H1 (cell line): Measurements from ENCODE around the gene IQCK.

Experiments used
- RAD21 ChIP-seq, 2 experiments: IDR thresholded peaks in 1 of 2; conservative IDR thresholded peaks in 1 of 2; 2 replicates each; pipeline ENCODE4 v1.6.1; 2011; ENCODE audit warnings: low read depth in 2 of 2, low read length in 2 of 2, improper control_type of control experiment in 1 of 2, inconsistent platforms in 1 of 2, mild to moderate bottlenecking in 1 of 2, moderate library complexity in 1 of 2
- RFX5 ChIP-seq: IDR thresholded peaks from 2 replicates; pipeline ENCODE4 v1.6.1; 2011; ENCODE audit warnings: low read depth, low read length, improper control_type of control experiment, borderline replicate concordance
- TF ChIP-seq, protein P1 (sequence below), 3 experiments: IDR thresholded peaks; 1 replicate in 2 of 3; 2 replicates in 1 of 3; pipeline versions ENCODE4 v1.5.1 to v1.6.1; 2011; ENCODE audit warnings: low read length in 3 of 3, mild to moderate bottlenecking in 3 of 3, inconsistent platforms in 2 of 3, low read depth in 1 of 3, moderate library complexity in 1 of 3; ENCODE audit not compliant: insufficient read depth in 1 of 3; ENCODE audit errors: control extremely low read depth in 1 of 3

DNA sequence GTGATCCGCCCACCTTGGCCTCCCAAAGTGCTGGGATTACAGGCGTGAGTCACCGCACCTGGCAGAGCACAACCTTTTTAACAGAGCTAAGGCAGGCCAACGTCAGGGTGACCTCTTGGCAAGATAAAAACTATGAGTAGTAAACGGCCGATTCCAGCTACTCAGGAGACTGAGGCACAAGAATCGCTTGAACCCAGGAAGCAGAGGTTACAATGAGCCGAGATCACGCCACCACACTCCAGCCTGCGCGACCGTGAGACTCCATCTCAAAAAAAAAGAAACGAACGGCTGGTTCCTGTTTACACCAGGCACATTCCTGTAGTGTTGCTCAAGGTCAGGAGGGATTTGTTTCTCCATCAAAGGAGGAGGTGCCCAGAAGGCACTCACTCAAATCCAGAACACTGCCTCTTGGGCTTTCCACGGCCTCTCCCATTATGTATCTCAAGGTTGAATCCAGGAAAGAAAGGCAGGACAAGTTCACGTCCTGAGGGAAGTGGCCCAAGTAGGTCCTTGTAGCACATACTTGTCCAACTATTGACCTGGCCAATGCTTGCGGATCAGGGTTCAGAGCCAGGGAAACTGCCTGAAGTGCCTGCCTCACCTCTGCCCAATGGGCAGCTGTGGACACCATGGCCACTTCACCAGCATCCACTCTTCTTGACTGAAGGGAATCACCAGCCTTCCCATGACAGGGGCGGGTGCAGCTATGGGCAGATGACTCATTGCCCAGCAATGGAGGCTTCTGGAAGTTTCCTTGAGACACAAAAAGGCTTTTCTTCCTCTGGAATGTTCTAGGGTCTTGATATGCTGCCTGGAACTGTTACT is 13.5 kb upstream of the IQCK start:
- no peak for TF ChIP-seq RFX5
- TF ChIP-seq, protein P1, sequence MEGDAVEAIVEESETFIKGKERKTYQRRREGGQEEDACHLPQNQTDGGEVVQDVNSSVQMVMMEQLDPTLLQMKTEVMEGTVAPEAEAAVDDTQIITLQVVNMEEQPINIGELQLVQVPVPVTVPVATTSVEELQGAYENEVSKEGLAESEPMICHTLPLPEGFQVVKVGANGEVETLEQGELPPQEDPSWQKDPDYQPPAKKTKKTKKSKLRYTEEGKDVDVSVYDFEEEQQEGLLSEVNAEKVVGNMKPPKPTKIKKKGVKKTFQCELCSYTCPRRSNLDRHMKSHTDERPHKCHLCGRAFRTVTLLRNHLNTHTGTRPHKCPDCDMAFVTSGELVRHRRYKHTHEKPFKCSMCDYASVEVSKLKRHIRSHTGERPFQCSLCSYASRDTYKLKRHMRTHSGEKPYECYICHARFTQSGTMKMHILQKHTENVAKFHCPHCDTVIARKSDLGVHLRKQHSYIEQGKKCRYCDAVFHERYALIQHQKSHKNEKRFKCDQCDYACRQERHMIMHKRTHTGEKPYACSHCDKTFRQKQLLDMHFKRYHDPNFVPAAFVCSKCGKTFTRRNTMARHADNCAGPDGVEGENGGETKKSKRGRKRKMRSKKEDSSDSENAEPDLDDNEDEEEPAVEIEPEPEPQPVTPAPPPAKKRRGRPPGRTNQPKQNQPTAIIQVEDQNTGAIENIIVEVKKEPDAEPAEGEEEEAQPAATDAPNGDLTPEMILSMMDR (IDR thresholded peaks at IDR 0.05; ENCODE audit: control extremely low read depth in 1 of 3, insufficient read depth in 1 of 3, low read depth in 1 of 3, low read length in 3 of 3) = no peak
- TF ChIP-seq RAD21 (IDR thresholded peaks at IDR 0.05 in 1 of 2, conservative IDR thresholded peaks at IDR 0.05 in 1 of 2; ENCODE audit: low read depth in 2 of 2, low read length in 2 of 2) = no peak
